NCI-H460 (cell line): Measurements from ENCODE around the gene SYNPO2L. TPM values are rescaled to one million over a fixed set of nuclear protein-coding genes. Genes with fewer than 3 reads are reported as not detected.
"Not testable (repeated sequence)": the region's sequence is repeated elsewhere in the genome, so short reads cannot be mapped to it uniquely, and the experiment has no call there.

ENCODE experiments used
- DNase-seq: peaks from one replicate; pipeline ENCODE4 v3.0.0-alpha.2; 2016; ENCODE audit warnings: low read depth; ENCODE audit errors: extremely low read depth
- polyA plus RNA-seq: library from polyadenylated mRNA; depleted of rRNA; stranded (reverse); fragments of >200 nt; gene quantifications from 2 replicates; pipeline ENCODE4 v1.2.3, GENCODE V29; 2014; cell fraction: nucleus; rRNA removed
- total RNA-seq: library from RNA; depleted of rRNA; stranded (reverse); fragments of >200 nt; shearing (Covaris generic); gene quantifications from 2 replicates; pipeline ENCODE4 v1.2.3, GENCODE V29; 2014; rRNA removed

The SYNPO2L gene
- not detected in 2 replicates for total RNA-seq
- not detected in 2 replicates for polyA plus RNA-seq

GRCh38 chr10:73655990-73656298, at the start of gene SYNPO2L:
Gene SYNPO2L (minus strand): TSS chr10:73656029. CDS start chr10:73655922, 107 bp downstream.
- no peak for DNase-seq

- not testable (repeated sequence) for DNase-seq
Measured at GRCh38 chr10:73703924-73704323, 48.1 kb upstream of the SYNPO2L start.

DNA sequence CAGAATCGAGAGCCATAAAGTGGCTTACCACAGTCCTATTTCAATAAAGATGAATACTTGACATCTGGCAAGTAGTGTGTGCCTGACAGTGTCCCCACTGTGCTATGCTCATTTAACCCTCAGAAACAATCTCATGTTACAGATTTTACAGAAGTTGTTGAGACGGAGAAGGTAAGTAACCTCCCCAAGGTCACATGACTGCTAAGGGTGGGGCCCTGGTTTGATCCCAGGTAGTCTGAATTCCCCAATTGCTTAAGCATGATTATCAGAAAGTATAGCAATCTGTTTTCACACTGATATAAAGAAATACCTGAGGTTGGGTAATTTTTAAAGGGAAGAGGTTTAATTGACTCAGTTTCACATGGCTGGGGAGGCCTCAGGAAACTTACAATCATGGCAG, 43.0 kb upstream of the SYNPO2L start:
- DNase-seq = not testable (repeated sequence)

DNA sequence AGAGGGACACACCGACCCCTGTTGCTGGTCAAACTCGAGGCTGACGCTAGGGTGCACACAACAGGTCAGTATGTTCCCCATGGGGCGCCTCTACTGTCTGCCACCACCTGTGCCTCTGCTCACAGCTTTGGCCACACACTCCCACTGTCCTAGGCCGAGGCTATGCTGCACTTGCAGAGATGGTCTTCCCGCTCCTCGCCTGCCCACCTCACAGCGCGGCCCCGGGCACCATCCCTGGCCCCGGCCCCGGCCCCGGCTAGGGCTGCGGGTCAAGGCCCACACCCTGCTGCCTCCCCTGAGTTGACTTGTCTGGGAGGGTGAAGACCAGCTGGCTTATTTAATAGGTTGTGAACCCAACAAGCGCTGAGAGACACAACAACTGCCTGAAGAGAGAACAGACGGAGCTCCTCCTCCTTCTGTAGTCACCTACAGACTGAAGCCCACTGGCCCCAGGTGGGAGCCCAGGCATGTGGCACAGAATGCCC, 41.9 kb upstream of the SYNPO2L start, which contains the start of gene AGAP5:
Gene AGAP5, minus strand, starts transcription at position 435 of the 485 bp plus-strand sequence. Its CDS starts 354 bp downstream, at position 81.
- not testable (repeated sequence) for DNase-seq

DNA sequence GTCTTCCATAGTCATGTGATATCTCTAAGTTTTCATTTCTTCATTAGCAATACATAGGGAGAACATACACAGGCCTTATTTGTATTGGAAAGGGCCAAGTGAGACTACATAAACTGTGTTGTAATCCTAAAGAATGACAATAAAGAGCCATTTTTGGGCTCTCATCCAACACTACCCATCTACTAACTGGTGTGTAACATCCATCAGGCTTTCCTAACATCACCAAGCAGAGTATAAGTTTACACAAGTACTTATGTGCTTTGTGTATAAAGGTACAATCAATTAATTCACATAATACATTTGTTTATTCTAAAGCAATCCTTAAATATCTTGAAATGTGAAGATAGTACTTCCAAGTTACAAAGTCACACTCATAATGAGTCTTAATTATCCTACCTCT, 39.5 kb upstream of the SYNPO2L start:
- not testable (repeated sequence) for DNase-seq

DNA sequence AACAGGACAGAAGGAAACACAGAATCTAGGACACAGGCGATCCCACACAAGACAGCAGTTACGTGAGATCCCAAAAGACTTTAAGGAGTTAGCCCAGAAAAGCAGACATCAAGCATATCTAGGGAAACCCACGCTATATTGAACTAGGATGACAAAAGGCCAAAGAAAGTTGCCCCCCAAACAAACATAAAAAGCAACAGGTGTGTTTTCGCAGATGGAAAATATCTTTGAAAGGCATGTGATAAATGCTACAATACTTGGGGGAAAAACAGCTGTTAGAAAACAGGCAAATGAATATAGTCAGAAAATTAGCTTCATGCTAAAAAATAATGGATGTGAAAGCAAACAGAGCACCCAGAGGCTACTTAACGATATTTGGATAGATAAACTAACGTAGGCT, 34.9 kb upstream of the SYNPO2L start:
- DNase-seq = not testable (repeated sequence)

DNA sequence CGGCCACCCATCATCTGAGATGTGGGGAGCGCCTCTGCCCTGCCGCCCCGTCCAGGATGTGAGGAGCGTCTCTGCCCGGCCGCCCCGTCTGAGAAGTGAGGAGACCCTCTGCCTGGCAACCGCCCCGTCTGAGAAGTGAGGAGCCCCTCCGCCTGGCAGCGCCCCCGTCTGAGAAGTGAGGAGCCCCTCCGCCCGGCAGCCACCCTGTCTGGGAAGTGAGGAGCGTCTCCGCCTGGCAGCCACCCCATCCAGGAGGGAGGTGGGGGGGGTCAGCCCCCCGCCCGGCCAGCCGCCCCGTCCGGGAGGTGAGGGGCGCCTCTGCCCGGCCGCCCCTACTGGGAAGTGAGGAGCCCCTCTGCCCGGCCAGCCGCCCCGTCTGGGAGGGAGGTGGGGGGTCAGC, 33.8 kb upstream of the SYNPO2L start:
- not testable (repeated sequence) for DNase-seq

- DNase-seq = not testable (repeated sequence)
Measured at GRCh38 chr10:73687641-73688040, 31.8 kb upstream of the SYNPO2L start.

DNA sequence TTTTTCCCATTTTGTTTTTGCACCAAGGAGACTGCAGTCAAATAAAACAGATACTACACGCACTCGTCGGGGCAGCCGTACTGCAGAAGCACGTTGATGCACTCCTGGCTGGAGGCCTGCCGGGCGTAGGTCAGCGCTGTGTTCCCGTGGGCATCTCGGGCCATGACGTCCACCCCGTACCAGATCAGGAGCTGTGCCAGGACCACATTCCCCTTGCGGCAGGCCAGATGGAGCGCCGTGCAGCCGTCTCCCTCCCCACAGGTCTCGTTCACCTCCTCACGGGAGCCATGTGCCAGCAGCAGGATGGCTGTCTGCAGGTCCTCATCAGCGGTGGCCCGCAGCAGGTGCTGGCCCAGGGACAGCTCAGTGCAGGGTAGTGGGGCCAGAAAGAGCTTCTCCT, 18.7 kb upstream of the SYNPO2L start:
- not testable (repeated sequence) for DNase-seq

- not testable (repeated sequence) for DNase-seq
Measured at GRCh38 chr10:73668378-73668777, 12.5 kb upstream of the SYNPO2L start.

DNA sequence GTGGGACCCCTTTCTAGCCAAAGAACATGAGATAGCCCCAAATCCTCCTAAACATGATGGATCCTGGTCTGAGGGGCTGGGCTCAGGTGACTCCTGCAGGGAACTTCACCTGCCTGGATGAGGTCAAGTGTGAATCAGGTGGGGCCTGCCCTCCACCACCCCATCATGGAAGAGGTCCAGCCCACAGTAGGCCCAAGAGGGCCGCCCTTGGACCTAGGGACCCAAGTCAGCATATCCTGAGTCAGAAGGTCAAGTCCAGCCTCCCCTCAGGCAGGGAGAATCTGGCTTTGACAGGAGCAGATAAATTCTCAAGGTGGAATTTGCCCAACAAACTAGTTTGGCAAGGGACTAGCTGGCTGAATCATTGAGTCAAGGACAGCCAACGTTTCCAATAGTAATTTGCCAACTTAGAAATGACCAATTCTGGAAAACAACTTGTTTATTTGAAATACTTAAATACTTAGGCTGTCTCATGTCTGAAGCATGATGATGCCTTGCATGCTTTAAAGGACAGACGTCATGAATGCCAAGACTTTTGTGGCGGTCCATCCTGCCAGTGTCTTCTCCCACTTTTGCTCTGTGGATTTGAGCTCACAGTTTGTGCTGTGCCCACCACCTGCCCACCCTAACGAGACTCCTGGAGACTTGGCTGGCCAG, 10.5 kb upstream of the SYNPO2L start:
- not testable (repeated sequence) for DNase-seq

GRCh38 chr10:73665581-73665980, 9.8 kb upstream of the SYNPO2L start:
- DNase-seq = not testable (repeated sequence)

- not testable (repeated sequence) for DNase-seq
Measured at GRCh38 chr10:73664156-73665040, 8.6 kb upstream of the SYNPO2L start.

DNA sequence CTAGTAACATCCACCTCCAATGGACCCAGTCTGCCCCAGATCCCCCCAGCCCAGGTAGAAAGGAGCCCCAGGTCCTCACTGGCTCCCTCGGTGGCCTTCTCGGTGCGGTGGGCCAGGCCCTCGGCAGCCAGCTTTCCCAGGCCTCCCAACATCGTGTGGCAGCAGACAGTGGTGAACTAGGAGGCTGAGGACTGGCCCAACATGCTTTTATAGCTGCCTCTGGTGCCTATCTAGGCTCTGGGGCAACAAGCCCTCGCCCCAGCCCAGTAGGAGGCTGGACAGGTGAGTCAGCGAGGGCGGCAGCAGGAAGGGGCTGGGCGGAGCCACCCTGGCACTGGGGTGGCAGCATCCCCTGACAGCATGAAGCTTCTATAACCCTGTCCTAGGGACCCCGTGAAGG, 7.8 kb upstream of the SYNPO2L start:
- not testable (repeated sequence) for DNase-seq

GRCh38 chr10:73662705-73663104, 6.9 kb upstream of the SYNPO2L start:
- DNase-seq = not testable (repeated sequence)

DNA sequence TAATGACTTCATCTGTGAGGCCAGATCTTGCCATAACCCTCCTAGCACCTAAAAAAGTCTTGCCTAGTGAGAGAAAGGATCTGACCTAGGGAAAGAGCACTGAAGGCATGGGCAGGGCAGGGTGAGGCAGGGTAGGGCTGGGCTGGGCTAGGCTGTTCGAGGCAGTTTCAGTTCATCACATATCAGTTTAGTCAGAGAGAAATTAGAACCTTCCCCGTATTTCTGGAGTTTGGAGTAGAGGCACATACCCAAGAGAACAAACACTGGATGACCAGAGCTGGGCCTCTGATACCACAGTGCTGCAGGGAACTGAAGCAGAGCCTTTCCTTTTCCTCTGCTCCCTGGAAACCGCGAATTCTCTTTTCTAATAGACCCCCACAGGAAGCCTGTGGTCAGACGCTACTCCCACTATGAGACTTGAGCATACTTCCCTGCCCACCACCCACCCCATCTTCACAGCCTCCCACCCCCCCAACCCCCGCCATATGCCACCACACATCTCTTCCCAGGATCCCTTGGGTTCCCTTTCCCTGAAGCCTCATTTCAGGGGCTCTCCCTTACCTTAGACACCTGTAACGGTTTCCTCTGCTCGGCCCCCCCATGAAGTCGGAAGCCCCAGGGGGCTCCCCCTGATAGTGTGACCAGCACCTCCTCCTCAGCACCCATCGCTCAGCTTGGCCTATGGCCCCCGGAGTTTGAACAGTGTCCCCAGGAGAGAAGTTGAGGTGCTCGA, 406 bp downstream of the SYNPO2L start:
- DNase-seq = no peak

- DNase-seq = no peak
Measured at GRCh38 chr10:73653701-73654100, 2.1 kb downstream of the SYNPO2L start.

DNA sequence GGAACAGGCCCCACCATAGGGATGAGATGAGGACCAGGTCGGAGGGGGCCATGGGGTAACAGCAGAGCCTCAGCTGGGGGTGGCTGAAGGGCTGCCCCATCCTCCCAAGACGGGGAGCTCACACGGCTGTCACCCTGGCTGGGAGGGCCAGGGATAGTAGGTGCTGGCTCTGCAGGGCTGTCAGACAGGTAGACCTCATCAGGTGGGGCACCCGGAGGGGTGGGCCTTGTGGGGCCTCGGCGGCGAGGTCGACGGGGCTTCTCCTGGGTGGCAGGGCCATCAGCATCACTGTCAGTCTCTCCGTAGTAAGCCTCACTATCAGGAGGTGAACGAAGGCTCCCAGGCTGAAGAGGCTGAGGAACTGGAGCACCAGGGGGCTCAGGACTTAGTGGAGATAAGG, 2.6 kb downstream of the SYNPO2L start:
- DNase-seq = no peak

GRCh38 chr10:73650537-73651331, 5.1 kb downstream of the SYNPO2L start:
- DNase-seq = no peak
